ENCODE data around the gene SLC38A9. TPM values are rescaled to one million over a fixed set of nuclear protein-coding genes. Genes with fewer than 3 reads are reported as not detected.
A peak's percentile ranks its signal among the peaks of the same experiment; 100 is the strongest.

SLC38A9 gene
- total and polyA plus RNA-seq, 3 donors from 2014 or later = 25.3 to 50.1 (median 32.1) TPM

- 80 to 84% methylated on average over 2 of the region's 2 CpGs for WGBS, 2 donors
- no peak overlapping the region for H3K27ac ChIP-seq
- H3K36me3 ChIP-seq (ENCODE audit: low read depth, missing control alignments) = no peaks in the 10 kb centered on the region
- H3K27me3 ChIP-seq = no peaks in the 10 kb centered on the region
- no peak for DNase-seq
- no peak overlapping the region for H3K4me3 ChIP-seq
- no peaks in the 10 kb centered on the region for H3K9me3 ChIP-seq
- intact Hi-C loops (cut with DNase I; ENCODE audit: low total_unique reads) = no loop called here
- TF ChIP-seq POLR2A (IDR thresholded peaks at IDR 0.05) (no peak), CTCF (IDR thresholded peaks at IDR 0.05) (no peak)
- no peaks in the 10 kb centered on the region for H3K4me1 ChIP-seq
Observed at GRCh38 chr5:55692106-55692417, 20.1 kb downstream of the SLC38A9 start.

- no peak overlapping the region for H3K4me3 ChIP-seq
- H3K4me1 ChIP-seq = no peaks in the 10 kb centered on the region
- peak overlapping the region in 1 of 2 donors; percentile 15 for H3K27ac ChIP-seq
- DNase-seq = no peak
- TF ChIP-seq POLR2A (IDR thresholded peaks at IDR 0.05) (no peak), CTCF (IDR thresholded peaks at IDR 0.05) (peak; percentile 50 to 72 (median 62))
- no peaks in the 10 kb centered on the region for H3K36me3 ChIP-seq (ENCODE audit: low read depth, missing control alignments)
- no peaks in the 10 kb centered on the region for H3K9me3 ChIP-seq
- 41 to 50% methylated on average over 2 of the region's 2 CpGs for WGBS, 2 donors
- H3K27me3 ChIP-seq = no peaks in the 10 kb centered on the region
- intact Hi-C loops (cut with DNase I; ENCODE audit: low total_unique reads) = no loop called here
Observed at GRCh38 chr5:55691265-55692105, 20.6 kb downstream of the SLC38A9 start.

- intact Hi-C loops (cut with DNase I; ENCODE audit: low total_unique reads) = no loop called here
Observed at GRCh38 chr5:55682071-55682470, 30.1 kb downstream of the SLC38A9 start.

GRCh38 chr5:55681301-55681700 lies 30.8 kb downstream of the SLC38A9 start:
- Histone ChIP-seq H3K9me3 (no peaks in the 10 kb centered on the region), H3K4me3 (no peak overlapping the region), H3K27ac (no peak overlapping the region), H3K27me3 (no peaks in the 10 kb centered on the region), H3K4me1 (peaks cover 3% of the 10 kb centered on the region), H3K36me3 (ENCODE audit: low read depth, missing control alignments) (no peaks in the 10 kb centered on the region)
- DNase-seq = no peak
- TF ChIP-seq CTCF (IDR thresholded peaks at IDR 0.05) (no peak), POLR2A (IDR thresholded peaks at IDR 0.05) (no peak)
- intact Hi-C loops (cut with DNase I; ENCODE audit: low total_unique reads) = no loop called here
- WGBS, 2 donors = 44 to 63% methylated on average over 1 of the region's 1 CpG

More at GRCh38 chr5:55682071-55682470, 30.1 kb downstream of the SLC38A9 start:
- WGBS, 2 donors = 63 to 69% methylated on average over 1 of the region's 1 CpG
- no peaks in the 10 kb centered on the region for H3K9me3 ChIP-seq
- DNase-seq = no peak
- H3K36me3 ChIP-seq (ENCODE audit: low read depth, missing control alignments) = no peaks in the 10 kb centered on the region
- H3K27me3 ChIP-seq = no peaks in the 10 kb centered on the region
- H3K27ac ChIP-seq = no peak overlapping the region
- no peaks in the 10 kb centered on the region for H3K4me1 ChIP-seq
- TF ChIP-seq POLR2A (IDR thresholded peaks at IDR 0.05) (no peak), CTCF (IDR thresholded peaks at IDR 0.05) (no peak)
- no peak overlapping the region for H3K4me3 ChIP-seq

GRCh38 chr5:55680353-55680752 lies 31.8 kb downstream of the SLC38A9 start:
- no peak for DNase-seq
- Histone ChIP-seq H3K27me3 (no peaks in the 10 kb centered on the region), H3K36me3 (ENCODE audit: low read depth, missing control alignments) (no peaks in the 10 kb centered on the region), H3K27ac (no peak overlapping the region), H3K9me3 (no peaks in the 10 kb centered on the region), H3K4me3 (no peak overlapping the region), H3K4me1 (peaks cover 7% of the 10 kb centered on the region)
- TF ChIP-seq POLR2A (IDR thresholded peaks at IDR 0.05) (no peak), CTCF (IDR thresholded peaks at IDR 0.05) (no peak)
- WGBS, 2 donors = 67 to 75% methylated on average over 2 of the region's 2 CpGs
- intact Hi-C loops (cut with DNase I; ENCODE audit: low total_unique reads) = no loop called here

Measured in testis (tissue), 3 donors.